HepG2 (cell line): ENCODE measurements around the gene ARHGAP26. TPM values are rescaled to one million over a fixed set of nuclear protein-coding genes. Genes with fewer than 3 reads are reported as not detected.

Experiments
- ATAC-seq: fragments of 200-7000 bp; cut with Tn5 transposase; 3 replicates; pipeline ENCODE4 v1.9.1; 2020; ENCODE audit warnings: mild to moderate bottlenecking, moderate library complexity
- BruUV-seq: library from RNA; stranded (reverse); fragments of 400-500 nt; replicated peaks from 2 replicates; lab custom pipeline; 2021; lab: Mats Ljungman, UMichigan
- CTCF ChIA-PET: fragments of 300-600 bp; formaldehyde crosslinking; extraction: SDS; loops from one replicate; lab custom pipeline; 2021; ENCODE audit warnings: low total read pairs, inconsistent platforms, low intra/inter-chr PET ratio; lab: Yijun Ruan, JAX
- POLR2A ChIA-PET: fragments of 350-600 bp; sonication (Branson Sonifier 250); formaldehyde crosslinking; loops from one replicate; lab custom pipeline; 2020; ENCODE audit warnings: antibody characterized with exemption, inconsistent platforms; lab: Yijun Ruan, JAX
- DNase-seq: peaks from one replicate; pipeline ENCODE4 v3.0.0-alpha.2; 2015; ENCODE audit warnings: low spot score
- FAIRE-seq: peaks from 3 replicates; lab custom pipeline; 2011; peaks lifted over from hg19 to GRCh38; lab: Jason Lieb, UNC
- H2AFZ ChIP-seq: one replicate; pipeline ENCODE4 v1.6.1; 2011; ENCODE audit warnings: low read length, inconsistent platforms
- H3K27ac ChIP-seq: fragments of 300-600 bp; 3 replicates; pipeline ENCODE4 v1.8.0; 2011; ENCODE audit warnings: mixed run types, mild to moderate bottlenecking, mixed read lengths, low read length, inconsistent platforms; ENCODE audit not compliant: insufficient read depth; ENCODE audit errors: extremely low read length
- H3K27me3 ChIP-seq, 2 experiments: fragments of 200-600 bp in 1 of 2; 2 replicates in 1 of 2; 3 replicates in 1 of 2; pipeline versions ENCODE4 v1.6.0 to v1.8.0; 2011; ENCODE audit warnings: low read length in 2 of 2, mild to moderate bottlenecking in 2 of 2, moderate library complexity in 2 of 2, inconsistent platforms in 1 of 2; ENCODE audit not compliant: insufficient read depth in 2 of 2, control insufficient read depth in 1 of 2
- H3K36me3 ChIP-seq, 2 experiments: fragments of 200-600 bp in 1 of 2; replicated peaks in 1 of 2; 2 replicates in 1 of 2; 3 replicates in 1 of 2; pipeline versions ENCODE4 v1.5.1 to v1.8.0; 2011; ENCODE audit warnings: low read length in 2 of 2, inconsistent platforms in 1 of 2; ENCODE audit not compliant: insufficient read depth in 2 of 2, control insufficient read depth in 1 of 2
- H3K4me1 ChIP-seq: 2 replicates; pipeline ENCODE4 v1.5.1; 2012; ENCODE audit warnings: low read length, inconsistent platforms; ENCODE audit not compliant: insufficient read depth
- H3K4me2 ChIP-seq: 2 replicates; pipeline ENCODE4 v1.6.0; 2011; ENCODE audit warnings: low read depth, low read length, inconsistent platforms
- H3K4me3 ChIP-seq, 3 experiments: fragments of 200-600 bp in 1 of 3; sonication (generic), shearing (Covaris generic) in 1 of 3; replicated peaks in 1 of 3; 2 replicates each; pipeline ENCODE4 v1.5.1; 2011 to 2016; ENCODE audit warnings: low read length in 3 of 3, inconsistent platforms in 2 of 3, low read depth in 2 of 3, mild to moderate bottlenecking in 2 of 3, control low read depth in 1 of 3, mixed read lengths in 1 of 3; ENCODE audit not compliant: insufficient read depth in 1 of 3
- H3K79me2 ChIP-seq: one replicate; pipeline ENCODE4 v1.6.1; 2011; ENCODE audit warnings: low read length, inconsistent platforms; ENCODE audit not compliant: insufficient read depth
- H3K9ac ChIP-seq: 2 replicates; pipeline ENCODE4 v1.6.0; 2011; ENCODE audit warnings: mild to moderate bottlenecking, low read depth, low read length, inconsistent platforms; ENCODE audit not compliant: insufficient read depth
- H3K9me3 ChIP-seq: 2 replicates; pipeline ENCODE4 v1.5.1; 2012; ENCODE audit warnings: mild to moderate bottlenecking, low read length
- H4K20me1 ChIP-seq: 2 replicates; pipeline ENCODE4 v1.6.0; 2011; ENCODE audit warnings: inconsistent platforms, mild to moderate bottlenecking, low read length, moderate library complexity; ENCODE audit not compliant: insufficient read depth
- ADNP ChIP-seq: sonication (generic); formaldehyde crosslinking; IDR thresholded peaks from 2 replicates; pipeline ENCODE4 v1.4.0; 2020; ENCODE audit warnings: missing genetic modification reagents
- ATF1 ChIP-seq: IDR thresholded peaks from 2 replicates; pipeline ENCODE4 v1.6.1; 2016; ENCODE audit warnings: mild to moderate bottlenecking, control low read depth
- ATF3 ChIP-seq: sonication (generic); formaldehyde crosslinking; IDR thresholded peaks from 2 replicates; pipeline ENCODE4 v1.4.0; 2020; ENCODE audit warnings: missing genetic modification reagents
- GZF1 ChIP-seq: sonication (generic); formaldehyde crosslinking; IDR thresholded peaks from 2 replicates; pipeline ENCODE4 v1.5.1; 2020; ENCODE audit warnings: mild to moderate bottlenecking, missing genetic modification reagents
- MAF1 ChIP-seq: sonication (generic); formaldehyde crosslinking; IDR thresholded peaks from 2 replicates; pipeline ENCODE4 v1.5.0; 2020; ENCODE audit warnings: missing genetic modification reagents, borderline replicate concordance
- MYPOP ChIP-seq: sonication (generic); formaldehyde crosslinking; IDR thresholded peaks from 2 replicates; pipeline ENCODE4 v1.8.1; 2023; ENCODE audit warnings: mild to moderate bottlenecking, moderate library complexity, missing genetic modification reagents
- PCBP2 ChIP-seq: fragments of 200-400 bp; formaldehyde crosslinking; optimal IDR thresholded peaks from 2 replicates; pipeline ENCODE3; 2018; ENCODE audit warnings: low read length, low read depth; ENCODE audit not compliant: poor library complexity, severe bottlenecking
- RBM22 ChIP-seq: fragments of 200-400 bp; formaldehyde crosslinking; optimal IDR thresholded peaks from 2 replicates; pipeline ENCODE3; 2017; ENCODE audit warnings: mild to moderate bottlenecking, low read length, moderate library complexity
- SP4 ChIP-seq: sonication (generic); formaldehyde crosslinking; IDR thresholded peaks from 2 replicates; pipeline ENCODE4 v1.8.1; 2023; ENCODE audit warnings: mild to moderate bottlenecking, missing genetic modification reagents
- ZIK1 ChIP-seq: sonication (generic); formaldehyde crosslinking; IDR thresholded peaks from 2 replicates; pipeline ENCODE4 v1.5.0; 2020; ENCODE audit warnings: mild to moderate bottlenecking, low read depth, missing genetic modification reagents, borderline replicate concordance
- WGBS: methylation state at CpG from one replicate; pipeline ENCODE4 v1.1.6; 2017; ENCODE audit warnings: low lambda C conversion rate; 5-methylcytosine and 5-hydroxymethylcytosine counted together
- in situ Hi-C: cut with HindIII; loops from 2 replicates; pipeline ENCODE4 v1.10.0; 2017; ENCODE audit warnings: low pct_unique_long_range_greater_than_20kb; ENCODE audit not compliant: extremely low pct_ligation_motif_present
- intact Hi-C: fragments of 100-400 bp; cut with micrococcal nuclease; formaldehyde crosslinking; loops from one replicate; pipeline ENCODE4 v1.10.0; 2022; ENCODE audit not compliant: unreplicated experiment
- polyA plus RNA-seq, 8 experiments: library from polyadenylated mRNA; depleted of rRNA in 3 of 8; stranded (reverse) in 7 of 8; unstranded in 1 of 8; fragments of >200 nt; fragmentation: Illumina TruSeq in 4 of 8; extraction: Trizol in 4 of 8; gene quantifications; 2 replicates each; pipeline versions ENCODE4 v1.2.1 to v1.2.3, GENCODE V29; 2011 to 2016; ENCODE audit warnings: low read depth in 4 of 8, missing spikeins in 1 of 8, mixed read lengths in 1 of 8; ENCODE audit not compliant: insufficient read depth in 1 of 8
- total RNA-seq, 5 experiments: library from RNA; depleted of rRNA; stranded (reverse); fragments of >200 nt; fragmentation: Illumina TruSeq; extraction: Trizol; gene quantifications; 2 replicates each; pipeline ENCODE4 v1.2.3, GENCODE V29; 2016; ENCODE audit warnings: low read depth in 1 of 5

Gene ARHGAP26
- total and polyA plus RNA-seq, 2 of the 13 experiments (the other 11 are each of a cell fraction or from before 2014, with no cell fraction given), result 9.6 to 18.2 TPM

- WGBS, result 82% methylated on average over 8 of the region's 8 CpGs
- POLR2A ChIA-PET, result no interaction called here
- no TSS peak for BruUV-seq
- H2AFZ ChIP-seq, result no peak overlapping the region
- ATAC-seq, result no peak
- in situ Hi-C loops, result no loop called here
- no peaks in the 10 kb centered on the region for H3K27me3 ChIP-seq
- CTCF ChIA-PET, result no interaction called here
- no peaks in the 10 kb centered on the region for H4K20me1 ChIP-seq
- peaks cover 0 to under 1% of the 10 kb centered on the region in 2 experiments; a peak in 1 of 5 replicates for H3K36me3 ChIP-seq
- no peak overlapping the region for H3K9ac ChIP-seq
- no peaks in the 10 kb centered on the region for H3K9me3 ChIP-seq
- no peak overlapping the region for H3K27ac ChIP-seq
- no peak overlapping the region for H3K4me2 ChIP-seq
- H3K4me3 ChIP-seq, result no peak overlapping the region
- no peaks in the 10 kb centered on the region for H3K79me2 ChIP-seq
- DNase-seq, result no peak
- H3K4me1 ChIP-seq, result peaks cover 51% of the 10 kb centered on the region
- TF ChIP-seq RBM22, result no peak
- no peak for TF ChIP-seq ZIK1 (CRISPR knock-in tag)
- TF ChIP-seq ATF3 (CRISPR knock-in tag), result no peak
- no peak for TF ChIP-seq SP4
- no peak for TF ChIP-seq ADNP
- no peak for TF ChIP-seq PCBP2
- no peak for TF ChIP-seq MYPOP (CRISPR knock-in tag)
- TF ChIP-seq GZF1, result no peak
- TF ChIP-seq MAF1 (CRISPR knock-in tag), result no peak
- no peak for TF ChIP-seq ATF1 (CRISPR knock-in tag)
- TF ChIP-seq, all 625 proteins: peak for 0
- intact Hi-C loops, result no loop called here
- FAIRE-seq, result no peak
Measured at GRCh38 chr5:143228597-143229293, 458.6 kb downstream of the ARHGAP26 start.
